ES-I3 (cell line): ENCODE data around the gene EXOC3L1.

Source experiments
- H3K36me3 ChIP-seq: 2 replicates; pipeline ENCODE4 v1.6.1; 2013; ENCODE audit warnings: mild to moderate bottlenecking, low read length, control low read depth, moderate library complexity; ENCODE audit not compliant: insufficient read depth
- H3K4me1 ChIP-seq: 2 replicates; pipeline ENCODE4 v1.6.1; 2013; ENCODE audit warnings: mild to moderate bottlenecking, control low read depth, low read length; ENCODE audit not compliant: insufficient read depth
- H3K9ac ChIP-seq: 2 replicates; pipeline ENCODE4 v1.6.1; 2013; ENCODE audit warnings: low read depth, mild to moderate bottlenecking, low read length, moderate library complexity
- H3K9me3 ChIP-seq: 2 replicates; pipeline ENCODE4 v1.6.1; 2013; ENCODE audit warnings: mild to moderate bottlenecking, low read length, moderate library complexity; ENCODE audit not compliant: control insufficient read depth, insufficient read depth

EXOC3L1 gene

GRCh38 chr16:67208154-67208896, 18.4 kb upstream of the EXOC3L1 start:
- no peaks in the 10 kb centered on the region for H3K9me3 ChIP-seq
- H3K4me1 ChIP-seq, result peaks cover 14% of the 10 kb centered on the region; the same call in 1 of the 2 replicates
- no peak overlapping the region for H3K9ac ChIP-seq
- no peaks in the 10 kb centered on the region for H3K36me3 ChIP-seq

GRCh38 chr16:67207249-67208091, 17.5 kb upstream of the EXOC3L1 start:
- Histone ChIP-seq H3K9me3 (no peaks in the 10 kb centered on the region), H3K36me3 (no peaks in the 10 kb centered on the region), H3K9ac (no peak overlapping the region), H3K4me1 (peaks cover 14% of the 10 kb centered on the region; the same call in 1 of the 2 replicates)

- H3K9me3 ChIP-seq, result no peaks in the 10 kb centered on the region
- H3K4me1 ChIP-seq, result peaks cover 14% of the 10 kb centered on the region; the same call in 1 of the 2 replicates
- no peaks in the 10 kb centered on the region for H3K36me3 ChIP-seq
- H3K9ac ChIP-seq, result no peak overlapping the region
These were observed 16.9 kb upstream of the EXOC3L1 start for GRCh38 chr16:67206838-67207248.

GRCh38 chr16:67206129-67206837, 16.3 kb upstream of the EXOC3L1 start:
- Histone ChIP-seq H3K36me3 (no peaks in the 10 kb centered on the region), H3K9me3 (no peaks in the 10 kb centered on the region), H3K9ac (no peak overlapping the region), H3K4me1 (peaks cover 14% of the 10 kb centered on the region; the same call in 1 of the 2 replicates)

- Histone ChIP-seq H3K9ac (no peak overlapping the region), H3K36me3 (no peaks in the 10 kb centered on the region), H3K4me1 (peaks cover 14% of the 10 kb centered on the region; the same call in 1 of the 2 replicates), H3K9me3 (no peaks in the 10 kb centered on the region)
These were observed 14.1 kb upstream of the EXOC3L1 start for GRCh38 chr16:67204076-67204475.

- Histone ChIP-seq H3K36me3 (no peaks in the 10 kb centered on the region), H3K9me3 (no peaks in the 10 kb centered on the region), H3K9ac (no peak overlapping the region), H3K4me1 (peaks cover 14% of the 10 kb centered on the region; the same call in 1 of the 2 replicates)
These were observed 13.1 kb upstream of the EXOC3L1 start for GRCh38 chr16:67202956-67203493.

- peaks cover 2% of the 10 kb centered on the region for H3K36me3 ChIP-seq
- no peaks in the 10 kb centered on the region for H3K9me3 ChIP-seq
- peaks cover 12% of the 10 kb centered on the region; the same call in 1 of the 2 replicates for H3K4me1 ChIP-seq
- no peak overlapping the region for H3K9ac ChIP-seq
These were observed 12.5 kb upstream of the EXOC3L1 start for GRCh38 chr16:67202426-67202825.

GRCh38 chr16:67201411-67202345, 11.7 kb upstream of the EXOC3L1 start:
- H3K9ac ChIP-seq, result no peak overlapping the region
- no peaks in the 10 kb centered on the region for H3K9me3 ChIP-seq
- peaks cover 4% of the 10 kb centered on the region; the same call in 1 of the 2 replicates for H3K4me1 ChIP-seq
- H3K36me3 ChIP-seq, result peaks cover 3% of the 10 kb centered on the region

- no peaks in the 10 kb centered on the region for H3K9me3 ChIP-seq
- H3K36me3 ChIP-seq, result peaks cover 6% of the 10 kb centered on the region
- no peak overlapping the region for H3K9ac ChIP-seq
- H3K4me1 ChIP-seq, result no peaks in the 10 kb centered on the region
These were observed 10.6 kb upstream of the EXOC3L1 start for GRCh38 chr16:67200491-67200890.

- Histone ChIP-seq H3K4me1 (no peaks in the 10 kb centered on the region), H3K36me3 (peaks cover 7% of the 10 kb centered on the region), H3K9me3 (no peaks in the 10 kb centered on the region), H3K9ac (peak overlapping the region; percentile 78; the same call in 1 of the 2 replicates)
These were observed 9.9 kb upstream of the EXOC3L1 start for GRCh38 chr16:67199808-67200198.

- Histone ChIP-seq H3K36me3 (peaks cover 13% of the 10 kb centered on the region), H3K9me3 (no peaks in the 10 kb centered on the region), H3K9ac (peak within 1 kb of the TSS; percentile 78), H3K4me1 (no peaks in the 10 kb centered on the region)
These were observed 9.3 kb upstream of the EXOC3L1 start, which contains the start of gene ELMO3 for GRCh38 chr16:67199011-67199807. TSS of gene ELMO3 (plus strand) at chr16:67199131. CDS start at chr16:67199327, 196 bp downstream.

GRCh38 chr16:67198238-67198734, 8.3 kb upstream of the EXOC3L1 start:
- H3K4me1 ChIP-seq, result peaks cover under 1% of the 10 kb centered on the region; the same call in 1 of the 2 replicates
- H3K9ac ChIP-seq, result peak overlapping the region; percentile 8; the same call in 1 of the 2 replicates
- H3K9me3 ChIP-seq, result no peaks in the 10 kb centered on the region
- H3K36me3 ChIP-seq, result peaks cover 18% of the 10 kb centered on the region
